SK-N-SH (cell line): Measurements from ENCODE around the gene RANBP9. TPM values are rescaled to one million over a fixed set of nuclear protein-coding genes. Genes with fewer than 3 reads are reported as not detected.

ENCODE experiments used
- CTCF ChIA-PET: fragments of 300-600, 350-600 bp; formaldehyde crosslinking; extraction: SDS; loops from one replicate; lab custom pipeline; 2021; lab: Yijun Ruan, JAX
- POLR2A ChIA-PET: fragments of 350-600 bp; sonication (Branson Sonifier 250); formaldehyde crosslinking; extraction: SDS; loops from one replicate; lab custom pipeline; 2020; ENCODE audit warnings: antibody characterized with exemption, inconsistent platforms; lab: Yijun Ruan, JAX
- DNase-seq: peaks from one replicate; pipeline ENCODE4 v3.0.0; 2012
- H2AFZ ChIP-seq: fragments of 200-600 bp; sonication (generic); 2 replicates; pipeline ENCODE4 v1.8.1; 2016; ENCODE audit warnings: antibody characterized with exemption, mild to moderate bottlenecking, low read depth
- H3F3A ChIP-seq: fragments of 200-600 bp; sonication (generic); replicated peaks from 2 replicates; pipeline ENCODE3; 2016; ENCODE audit warnings: antibody characterized with exemption, mild to moderate bottlenecking; ENCODE audit not compliant: insufficient read depth
- H3K27ac ChIP-seq, 2 experiments: fragments of 200-500 bp in 1 of 2; fragments of 200-600 bp in 1 of 2; sonication (Bioruptor generic) in 1 of 2; sonication (generic), shearing (Covaris generic) in 1 of 2; 2 replicates each; pipeline versions ENCODE4 v1.5.1 to v1.6.1; 2014 to 2016; ENCODE audit warnings: low read depth in 2 of 2, inconsistent platforms in 1 of 2, low read length in 1 of 2, mild to moderate bottlenecking in 1 of 2, mixed read lengths in 1 of 2
- H3K27me3 ChIP-seq: fragments of 200-600 bp; sonication (generic), shearing (Covaris generic); 2 replicates; pipeline ENCODE4 v1.6.1; 2016; ENCODE audit warnings: mixed run types; ENCODE audit not compliant: insufficient read depth
- H3K36me3 ChIP-seq, 2 experiments: fragments of 200-500 bp in 1 of 2; fragments of 200-600 bp in 1 of 2; sonication (Bioruptor generic) in 1 of 2; sonication (generic) in 1 of 2; replicated peaks in 1 of 2; 2 replicates each; pipeline versions ENCODE3 to v1.5.1; 2014 to 2016; ENCODE audit warnings: low read length in 1 of 2, mild to moderate bottlenecking in 1 of 2; ENCODE audit not compliant: insufficient read depth in 2 of 2, control insufficient read depth in 1 of 2
- H3K4me1 ChIP-seq, 2 experiments: fragments of 200-500 bp in 1 of 2; fragments of 200-600 bp in 1 of 2; sonication (Bioruptor generic) in 1 of 2; sonication (generic), shearing (Covaris generic) in 1 of 2; 2 replicates each; pipeline versions ENCODE4 v1.5.1 to v1.6.1; 2014 to 2016; ENCODE audit warnings: low read depth in 1 of 2, low read length in 1 of 2, mixed run types in 1 of 2; ENCODE audit not compliant: insufficient read depth in 2 of 2, control insufficient read depth in 1 of 2
- H3K4me2 ChIP-seq: fragments of 200-600 bp; sonication (generic), shearing (Covaris generic); 2 replicates; pipeline ENCODE4 v1.6.1; 2017; ENCODE audit warnings: mixed run types
- H3K4me3 ChIP-seq, 2 experiments: fragments of 200-500 bp in 1 of 2; fragments of 200-600 bp in 1 of 2; sonication (Bioruptor generic) in 1 of 2; sonication (generic), shearing (Covaris generic) in 1 of 2; 2 replicates each; pipeline versions ENCODE4 v1.5.1 to v1.8.1; 2014 to 2016; ENCODE audit warnings: low read depth in 2 of 2, inconsistent platforms in 1 of 2, low read length in 1 of 2, mild to moderate bottlenecking in 1 of 2, mixed read lengths in 1 of 2, moderate library complexity in 1 of 2
- H3K79me2 ChIP-seq: fragments of 200-600 bp; sonication (generic); 2 replicates; pipeline ENCODE4 v1.8.1; 2017; ENCODE audit warnings: mild to moderate bottlenecking; ENCODE audit not compliant: insufficient read depth
- H3K9ac ChIP-seq: fragments of 200-600 bp; sonication (generic); 2 replicates; pipeline ENCODE4 v1.6.1; 2017; ENCODE audit warnings: mixed run types
- H3K9me2 ChIP-seq: fragments of 200-600 bp; sonication (generic); 2 replicates; pipeline ENCODE4 v1.6.1; 2017; ENCODE audit warnings: mixed run types
- H3K9me3 ChIP-seq: fragments of 200-600 bp; sonication (generic); 2 replicates; pipeline ENCODE4 v1.6.1; 2017; ENCODE audit warnings: mixed run types, mild to moderate bottlenecking, moderate library complexity
- H4K20me1 ChIP-seq: fragments of 200-600 bp; sonication (generic); 2 replicates; pipeline ENCODE4 v1.6.1; 2017; ENCODE audit warnings: mild to moderate bottlenecking, mixed run types; ENCODE audit not compliant: insufficient read depth
- ELF1 ChIP-seq: IDR thresholded peaks from 2 replicates; pipeline ENCODE4 v1.4.0; 2012
- EZH2phosphoT487 ChIP-seq: fragments of 200-600 bp; sonication (generic); IDR thresholded peaks from 2 replicates; pipeline ENCODE4 v1.6.1; 2017; ENCODE audit warnings: low read depth, mixed run types, mild to moderate bottlenecking, antibody characterized with exemption, moderate library complexity, borderline replicate concordance
- FOSL2 ChIP-seq: IDR thresholded peaks from 2 replicates; pipeline ENCODE4 v1.4.0; 2012; ENCODE audit warnings: low read depth, mild to moderate bottlenecking, moderate library complexity, borderline replicate concordance
- IRF3 ChIP-seq: fragments of 150-350 bp; IDR thresholded peaks from 2 replicates; pipeline ENCODE4 v1.6.1; 2016; ENCODE audit warnings: mild to moderate bottlenecking, low read depth, low read length
- JUND ChIP-seq: IDR thresholded peaks from 2 replicates; pipeline ENCODE4 v1.4.0; 2012
- MAX ChIP-seq: IDR thresholded peaks from 2 replicates; pipeline ENCODE4 v1.4.0; 2012; ENCODE audit warnings: low read depth
- PBX3 ChIP-seq: IDR thresholded peaks from 2 replicates; pipeline ENCODE4; 2012
- RCOR1 ChIP-seq: fragments of 150-350 bp; IDR thresholded peaks from 2 replicates; pipeline ENCODE4 v1.6.1; 2017; ENCODE audit warnings: antibody characterized with exemption, low read length
- RXRA ChIP-seq: IDR thresholded peaks from 2 replicates; pipeline ENCODE4 v1.4.0; 2012; ENCODE audit warnings: low read depth, mild to moderate bottlenecking, borderline replicate concordance
- TAF1 ChIP-seq: IDR thresholded peaks from 2 replicates; pipeline ENCODE4 v1.6.1; 2012; ENCODE audit warnings: low read depth, mild to moderate bottlenecking, low read length, moderate library complexity, borderline replicate concordance
- TCF12 ChIP-seq: IDR thresholded peaks from 2 replicates; pipeline ENCODE4 v1.4.0; 2012
- YY1 ChIP-seq: IDR thresholded peaks from 2 replicates; pipeline ENCODE4 v1.4.0; 2012; ENCODE audit warnings: low read depth, mild to moderate bottlenecking
- ZBTB33 ChIP-seq: IDR thresholded peaks from 2 replicates; pipeline ENCODE4 v1.4.0; 2012; ENCODE audit warnings: low read depth, borderline replicate concordance
- WGBS: methylation state at CpG from one replicate; pipeline ENCODE4 v1.1.6; 2017; ENCODE audit warnings: low lambda C conversion rate; 5-methylcytosine and 5-hydroxymethylcytosine counted together
- polyA plus RNA-seq, 3 experiments: library from polyadenylated mRNA; depleted of rRNA; stranded (reverse); fragments of >200 nt; gene quantifications; 2 replicates each; pipeline ENCODE4 v1.2.3, GENCODE V29; 2012

The RANBP9 gene
- polyA plus RNA-seq, 1 of the 3 experiments (the other 2 are of a cell fraction), result 20.4 TPM

GRCh38 chr6:13729891-13730290, 18.3 kb upstream of the RANBP9 start:
- H3K4me2 ChIP-seq, result no peak overlapping the region; the same call in 1 of the 2 replicates
- peak overlapping the region in 1 of 2 experiments; percentile 59; a peak in 2 of 4 replicates for H3K27ac ChIP-seq

More at GRCh38 chr6:13729891-13730290, 18.3 kb upstream of the RANBP9 start:
- Histone ChIP-seq H3K27me3 (no peaks in the 10 kb centered on the region), H4K20me1 (no peaks in the 10 kb centered on the region), H3K9me3 (no peaks in the 10 kb centered on the region), H2AFZ (peak overlapping the region; percentile 85; the same call in 1 of the 2 replicates), H3F3A (no peaks in the 10 kb centered on the region), H3K9ac (no peak overlapping the region), H3K36me3 (no peaks in the 10 kb centered on the region), H3K9me2 (no peaks in the 10 kb centered on the region), H3K4me1 (peaks cover 0 to 14% of the 10 kb centered on the region in 2 experiments; a peak in 2 of 4 replicates), H3K79me2 (no peaks in the 10 kb centered on the region), H3K4me3 (no peak overlapping the region)
- 64% methylated on average over 2 of the region's 2 CpGs for WGBS
- no peak for DNase-seq
- CTCF ChIA-PET, result no interaction called here
- TF ChIP-seq RXRA (0 out of 2 replicates have a peak, but pooled peaks have one; percentile 9), TCF12 (peak; percentile 54; the same call in 1 of the 2 replicates), RCOR1 (no peak), TAF1 (no peak), ZBTB33 (no peak), FOSL2 (peak; percentile 86), PBX3 (peak; percentile 50), YY1 (no peak), JUND (peak; percentile 81), EZH2phosphoT487 (no peak), ELF1 (no peak), MAX (no peak), IRF3 (no peak)
- POLR2A ChIA-PET, result no interaction called here
